ENCODE results near the gene RAB36. TPM values are rescaled to one million over a fixed set of nuclear protein-coding genes. Genes with fewer than 3 reads are reported as not detected.

Gene RAB36
- total and polyA plus RNA-seq, 4 donors: 0.22 to 0.56 (median 0.37) TPM

DNA sequence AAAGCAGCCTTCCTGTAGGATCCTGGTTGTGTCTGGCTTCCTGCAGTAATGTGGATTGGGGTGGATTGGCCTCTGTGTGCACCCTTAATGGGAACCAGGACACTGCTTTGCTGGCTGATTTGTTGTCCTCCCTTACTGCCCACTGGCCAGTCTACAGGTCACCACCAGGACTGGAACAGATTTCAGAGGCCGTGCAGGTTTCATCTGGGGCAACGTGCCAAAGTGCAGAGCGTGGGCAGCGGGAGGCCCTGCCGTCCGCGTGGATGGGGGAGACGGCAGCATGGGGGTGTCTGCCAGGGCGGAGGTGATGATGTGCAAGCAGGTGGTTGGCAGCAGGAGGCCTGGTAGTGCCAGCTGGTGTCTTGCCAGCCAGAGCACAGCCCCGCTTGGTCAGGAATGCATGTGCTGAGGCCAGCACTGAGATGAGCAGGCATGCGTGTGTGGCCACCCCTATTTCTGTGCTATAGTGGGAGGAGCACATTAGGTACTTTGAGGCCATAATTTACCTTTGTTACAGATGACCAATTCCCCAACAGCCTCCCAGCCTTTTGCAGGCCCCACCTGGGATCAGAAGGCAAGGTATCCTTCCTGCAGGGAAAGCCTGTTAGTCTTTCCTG, 59.4 kb downstream of the RAB36 start:
- H3K36me3 ChIP-seq (ENCODE audit: control insufficient read depth in 4 of 4, insufficient read depth in 3 of 4, low read depth in 1 of 4, low read length in 3 of 4): no peaks in the 10 kb centered on the region
- 24% methylated on average over 11 of the region's 11 CpGs for WGBS
- H3K27ac ChIP-seq (ENCODE audit: low read depth in 1 of 2, low read length in 2 of 2): peak overlapping the region; percentile 50 to 63
- H3K9ac ChIP-seq (ENCODE audit: low read depth in 1 of 2, low read length in 2 of 2): no peak overlapping the region
- H3K4me3 ChIP-seq (ENCODE audit: low read depth in 1 of 3, low read length in 3 of 3): no peak overlapping the region
- no peaks in the 10 kb centered on the region for H3K27me3 ChIP-seq (ENCODE audit: control insufficient read depth in 4 of 4, insufficient read depth in 4 of 4, low read length in 3 of 4)
- peak; percentile 48 to 86 for TF ChIP-seq HNF4A (conservative IDR thresholded peaks at IDR 0.05)
- TF ChIP-seq ZBTB33 (IDR thresholded peaks at IDR 0.05): peak; percentile 74
- peak; percentile 41 for TF ChIP-seq FOXA2 (IDR thresholded peaks at IDR 0.05)
- peak; percentile 97 for TF ChIP-seq MAX (IDR thresholded peaks at IDR 0.05)
- TF ChIP-seq ATF3 (IDR thresholded peaks at IDR 0.05): no peak
- TF ChIP-seq SP1 (IDR thresholded peaks at IDR 0.05): peak; percentile 61
- TF ChIP-seq RXRA (IDR thresholded peaks at IDR 0.05): peak; percentile 81 to 97
- TF ChIP-seq TAF1 (conservative IDR thresholded peaks at IDR 0.05): no peak
- TF ChIP-seq NR2F2 (IDR thresholded peaks at IDR 0.05): peak; percentile 47
- peak; percentile 88 to 97 for TF ChIP-seq EGR1 (IDR thresholded peaks at IDR 0.05; ENCODE audit: low read depth in 2 of 2)
- TF ChIP-seq FOXA1 (IDR thresholded peaks at IDR 0.05): no peak
- TF ChIP-seq GABPA (IDR thresholded peaks at IDR 0.05 in 1 of 2, conservative IDR thresholded peaks at IDR 0.05 in 1 of 2): peak in 1 of 2 donors; percentile 38
- peak; percentile 9 for TF ChIP-seq YY1 (IDR thresholded peaks at IDR 0.05)
- peak in 1 of 2 donors; percentile 54 for TF ChIP-seq JUND (IDR thresholded peaks at IDR 0.05)
- TF ChIP-seq HNF4G (IDR thresholded peaks at IDR 0.05): no peak
- TF ChIP-seq RAD21 (IDR thresholded peaks at IDR 0.05): peak; percentile 52 to 70
- peak; percentile 50 for TF ChIP-seq REST (IDR thresholded peaks at IDR 0.05)
- TF ChIP-seq CTCF (IDR thresholded peaks at IDR 0.05; ENCODE audit: low read depth, low read length, missing input control): peak; percentile 41
- DNase-seq (ENCODE audit: low spot score): no peak
- no peaks in the 10 kb centered on the region for H3K9me3 ChIP-seq (ENCODE audit: control insufficient read depth in 4 of 4, low read length in 3 of 4)
- peaks cover 9 to 29% (median 23%) of the 10 kb centered on the region in 4 donors for H3K4me1 ChIP-seq (ENCODE audit: control insufficient read depth in 4 of 4, insufficient read depth in 4 of 4, low read length in 3 of 4)

Data from liver (tissue), 9 donors.